HG03457 (cell line): ENCODE measurements around the gene GPR107.

Experiments used
- ATAC-seq: cut with Tn5 transposase; IDR thresholded peaks from one replicate; pipeline ENCODE4 v1.9.1; 2021; ENCODE audit warnings: moderate number of reproducible peaks; ENCODE audit not compliant: unreplicated experiment

Gene GPR107

DNA sequence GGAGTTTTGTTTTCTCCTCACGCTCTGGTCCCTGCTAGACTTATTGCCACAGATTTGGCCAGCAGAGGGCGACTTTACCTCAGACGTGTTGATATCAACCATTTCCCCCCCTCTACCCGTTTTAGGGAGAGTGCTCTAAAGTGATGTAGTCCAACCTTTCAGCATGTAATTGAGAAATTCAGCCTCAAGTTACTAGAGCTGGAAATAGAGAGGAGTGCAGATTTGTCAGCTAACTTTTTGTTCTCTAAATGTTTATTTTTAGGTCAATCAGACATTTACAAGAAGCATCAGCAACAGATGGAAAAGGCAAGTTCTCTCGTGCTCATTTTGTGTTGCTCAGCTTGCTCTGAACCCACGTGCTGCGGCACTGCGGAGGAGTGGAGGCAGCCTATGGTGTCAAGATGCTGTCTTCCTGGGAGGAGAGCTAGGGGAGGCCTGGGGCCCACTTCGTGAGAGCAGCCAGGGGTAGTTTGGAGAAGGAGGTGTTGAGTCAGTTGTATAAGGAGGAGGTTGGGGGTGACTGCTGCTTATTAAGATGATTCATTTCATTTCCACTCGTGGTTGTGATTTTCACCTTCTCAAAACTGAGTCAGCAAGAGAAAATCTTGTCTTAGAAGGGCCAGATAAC lies 53.6 kb downstream of the GPR107 start:
- no peak for ATAC-seq

DNA sequence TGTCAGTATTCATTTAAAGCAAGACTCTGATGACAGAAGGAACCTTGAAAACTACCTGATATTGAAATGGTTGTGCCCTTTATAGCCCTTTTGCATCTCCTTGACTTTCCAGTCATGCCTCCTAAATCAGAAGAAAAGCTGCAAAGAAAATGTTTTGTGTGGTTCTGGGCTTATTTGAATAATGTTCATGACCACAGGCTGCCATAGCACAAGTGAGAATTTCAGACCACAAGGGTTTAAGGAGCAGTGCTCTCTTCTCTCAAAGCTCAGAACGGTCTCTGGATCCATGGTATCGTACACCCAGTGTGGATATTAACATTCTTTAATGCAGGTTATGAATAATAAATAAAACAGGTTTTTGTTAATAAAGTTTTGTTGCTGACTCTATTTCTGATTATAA lies 54.2 kb downstream of the GPR107 start:
- ATAC-seq, result no peak

DNA sequence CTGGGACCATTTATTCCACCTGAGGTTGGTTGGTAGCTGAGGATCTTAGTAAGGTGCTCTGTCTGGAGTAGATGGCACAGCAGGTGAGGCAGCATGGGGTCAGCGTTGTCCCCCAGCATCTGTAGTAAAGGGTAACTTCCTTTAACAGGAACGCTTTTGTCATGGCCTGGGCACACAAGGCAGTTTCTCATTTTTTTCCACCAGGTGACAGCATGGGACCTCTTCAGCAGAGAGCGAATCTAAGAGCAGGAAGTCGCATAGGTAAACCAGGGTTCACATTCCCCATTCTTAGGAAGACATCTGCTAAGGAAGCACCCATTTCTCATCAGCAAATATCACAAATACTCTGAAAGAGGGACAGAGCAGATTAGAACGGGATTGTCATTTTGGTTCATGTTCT lies 56.5 kb downstream of the GPR107 start:
- ATAC-seq, result no peak

DNA sequence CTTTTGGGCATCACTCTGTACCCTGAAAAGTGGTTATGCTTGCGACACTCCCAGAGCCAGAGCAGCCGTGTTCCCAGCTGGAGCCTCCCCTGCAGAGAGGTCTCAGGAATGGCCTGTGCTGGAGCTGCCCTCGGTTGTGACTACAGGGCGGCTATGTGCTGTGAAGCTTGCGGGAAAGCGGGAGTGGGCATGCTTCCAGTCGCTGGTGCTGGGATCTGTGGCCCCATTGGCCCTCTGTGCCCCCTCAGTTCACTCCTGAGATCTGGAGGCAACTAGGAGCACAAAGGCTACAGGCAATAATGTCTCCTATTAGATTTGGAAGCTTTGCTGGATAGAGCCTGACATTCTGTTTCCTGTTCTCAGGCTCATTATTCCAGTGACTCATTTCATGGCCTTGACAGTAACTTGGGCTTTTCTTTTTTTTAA lies 56.9 kb downstream of the GPR107 start:
- no peak for ATAC-seq

DNA sequence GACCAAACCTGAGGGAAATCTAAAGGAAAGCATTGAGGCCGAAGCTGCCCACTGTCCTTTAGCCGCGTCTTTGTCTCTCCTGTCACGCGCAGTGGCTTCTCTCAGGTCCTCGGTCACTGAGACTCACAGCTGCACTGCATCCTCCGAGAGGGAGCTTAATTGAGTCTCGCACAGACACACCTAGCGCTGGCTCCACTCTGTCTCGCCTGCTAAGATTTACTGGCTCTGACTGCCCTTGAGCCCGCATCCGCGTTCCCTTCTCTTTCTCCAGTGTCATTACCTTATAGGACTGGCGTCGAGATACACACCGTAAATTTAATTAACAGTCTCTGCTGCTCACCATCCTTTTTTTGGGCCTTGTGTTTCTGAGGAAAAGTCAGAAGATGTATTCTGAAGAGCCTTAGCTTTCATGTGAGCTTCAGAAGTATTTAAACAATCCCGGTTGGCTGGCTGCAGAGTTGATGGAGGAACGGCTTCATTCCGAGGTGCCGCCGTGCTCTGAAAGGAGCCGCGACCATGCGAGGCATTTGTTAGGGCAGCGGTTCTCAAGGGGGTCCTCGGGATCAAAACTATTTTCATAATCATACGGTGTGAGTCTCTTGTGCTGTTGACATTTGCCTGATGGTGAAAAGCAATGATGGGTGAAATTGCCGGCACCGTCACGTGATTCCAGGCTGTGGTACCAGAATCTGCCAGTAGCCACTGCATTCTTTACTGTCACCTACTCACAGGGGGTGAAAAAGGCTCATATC lies 58.3 kb downstream of the GPR107 start:
- no peak for ATAC-seq

DNA sequence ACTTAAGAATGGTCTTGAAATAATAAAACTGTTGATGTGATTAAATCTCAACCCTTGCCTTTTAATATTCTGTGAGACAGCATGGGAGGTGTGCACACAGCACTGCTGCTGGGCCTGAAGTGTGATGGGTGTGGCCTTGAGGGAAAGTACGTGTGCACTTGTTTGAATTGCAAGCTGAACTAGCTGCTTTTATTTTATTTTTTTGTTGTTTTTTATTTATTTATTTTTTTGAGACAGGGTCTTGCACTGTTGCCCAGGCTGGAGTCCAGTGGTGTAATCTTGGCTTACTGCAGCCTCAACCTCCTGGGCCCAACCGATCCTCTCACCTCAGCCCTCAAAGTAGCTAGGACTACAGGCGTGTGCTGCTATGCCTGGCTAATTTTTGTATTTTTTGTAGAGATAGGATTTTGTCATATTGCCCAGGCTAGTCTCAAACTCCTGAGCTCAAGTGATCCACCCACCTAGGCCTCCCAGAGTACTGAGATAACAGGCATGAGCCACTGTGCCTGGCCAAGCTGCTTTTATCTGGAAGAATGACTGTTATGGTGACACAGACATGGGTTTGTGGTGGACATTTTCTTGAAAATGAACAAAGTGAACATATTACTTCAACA lies 58.9 kb downstream of the GPR107 start:
- no peak for ATAC-seq

DNA sequence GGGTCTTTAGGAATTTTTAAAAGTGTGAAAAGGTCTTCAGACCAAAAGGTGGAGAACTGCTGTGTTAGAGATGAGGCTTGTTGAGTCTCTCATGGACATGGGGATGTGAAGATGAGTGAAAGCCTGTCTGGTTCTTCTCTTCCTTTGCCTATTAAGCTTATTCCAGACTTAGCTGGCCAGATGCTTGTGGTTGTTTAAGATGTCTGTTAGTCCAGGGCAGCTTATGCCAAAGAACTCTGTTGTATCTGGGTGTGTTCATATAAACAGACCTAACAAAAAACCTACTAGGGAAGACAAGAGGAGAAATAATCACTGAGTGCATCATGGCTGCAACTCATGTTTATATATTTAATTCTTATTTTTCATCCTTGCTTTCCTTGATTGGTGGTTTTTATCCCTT lies 61.0 kb downstream of the GPR107 start:
- ATAC-seq, result no peak

DNA sequence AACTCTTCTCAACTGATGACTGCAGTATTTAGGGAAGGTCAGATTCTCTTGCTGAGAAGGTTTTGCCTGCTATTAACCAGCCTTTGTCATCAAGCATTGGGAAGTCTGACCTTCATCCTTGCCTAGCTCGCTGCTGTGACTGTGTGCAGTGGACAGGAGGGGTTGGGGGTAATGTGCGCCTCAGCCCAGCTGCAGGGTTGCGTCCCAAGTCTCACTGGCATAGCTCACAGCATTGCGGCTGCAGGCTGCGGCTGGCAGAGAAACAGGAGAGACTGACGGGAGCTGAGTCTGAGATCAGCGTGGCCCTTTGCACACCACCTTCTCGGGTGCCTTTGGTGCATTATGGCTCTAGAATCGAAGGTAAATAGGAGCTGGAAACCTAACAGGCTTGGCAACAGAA lies 62.6 kb downstream of the GPR107 start:
- ATAC-seq, result no peak

DNA sequence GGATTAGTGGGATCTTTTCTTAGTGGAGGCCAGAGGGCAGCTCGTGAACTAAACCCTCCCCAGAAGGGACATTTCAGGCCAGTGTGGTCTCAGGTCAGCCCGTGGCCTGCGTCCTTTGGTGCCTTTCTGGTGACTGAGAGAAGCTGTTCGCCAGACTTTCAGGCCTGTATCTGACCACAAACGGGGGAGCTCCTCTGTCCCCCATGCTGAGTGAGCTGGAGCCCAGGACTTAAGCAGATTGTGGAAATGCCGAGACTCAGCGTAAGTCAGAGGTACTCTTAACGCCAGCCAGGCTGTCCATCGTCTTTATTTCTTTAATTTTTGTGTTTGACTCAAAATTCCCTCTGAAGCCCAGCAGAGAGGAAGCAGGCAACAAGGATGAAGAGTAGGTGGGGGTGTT lies 63.7 kb downstream of the GPR107 start:
- ATAC-seq, result no peak

DNA sequence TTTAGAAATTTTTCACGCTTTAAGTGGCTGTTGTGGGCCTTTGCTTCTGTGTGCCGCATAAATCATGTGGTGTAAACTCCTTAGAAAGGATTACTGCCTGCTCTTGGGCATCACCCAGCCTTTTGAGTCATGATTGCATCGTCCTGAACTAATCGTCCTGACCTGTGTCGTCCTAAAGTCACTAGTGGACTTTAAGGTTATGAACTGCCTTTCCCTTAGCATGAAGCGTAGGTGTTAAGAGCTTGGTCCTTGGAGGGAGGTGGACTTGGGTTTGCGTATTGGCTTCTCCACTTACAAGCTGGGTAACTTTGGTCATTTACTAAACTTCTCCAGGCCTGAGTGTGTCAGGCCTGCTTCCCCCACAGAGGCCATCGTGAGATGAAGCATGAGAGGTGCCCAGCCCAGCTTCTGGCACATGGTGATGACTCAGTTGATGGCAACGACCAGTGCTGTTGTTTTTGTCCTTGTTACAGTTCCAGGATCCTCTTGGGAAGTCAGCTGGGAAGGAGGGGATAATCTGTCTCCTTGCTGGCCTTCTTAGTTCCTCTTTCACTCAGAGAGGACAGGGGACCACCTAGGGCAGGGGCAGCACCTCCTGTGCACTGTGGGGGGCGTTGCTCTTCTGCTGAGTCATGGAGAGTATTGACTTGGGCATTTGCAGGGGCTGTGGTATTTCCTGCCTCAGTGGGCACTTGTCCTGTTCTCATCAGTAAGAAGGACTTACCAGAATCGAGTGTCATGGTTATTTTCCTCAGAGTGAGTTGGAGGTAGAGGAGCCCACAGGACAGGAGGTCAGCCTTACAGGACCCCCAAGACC lies 64.3 kb downstream of the GPR107 start:
- no peak for ATAC-seq

DNA sequence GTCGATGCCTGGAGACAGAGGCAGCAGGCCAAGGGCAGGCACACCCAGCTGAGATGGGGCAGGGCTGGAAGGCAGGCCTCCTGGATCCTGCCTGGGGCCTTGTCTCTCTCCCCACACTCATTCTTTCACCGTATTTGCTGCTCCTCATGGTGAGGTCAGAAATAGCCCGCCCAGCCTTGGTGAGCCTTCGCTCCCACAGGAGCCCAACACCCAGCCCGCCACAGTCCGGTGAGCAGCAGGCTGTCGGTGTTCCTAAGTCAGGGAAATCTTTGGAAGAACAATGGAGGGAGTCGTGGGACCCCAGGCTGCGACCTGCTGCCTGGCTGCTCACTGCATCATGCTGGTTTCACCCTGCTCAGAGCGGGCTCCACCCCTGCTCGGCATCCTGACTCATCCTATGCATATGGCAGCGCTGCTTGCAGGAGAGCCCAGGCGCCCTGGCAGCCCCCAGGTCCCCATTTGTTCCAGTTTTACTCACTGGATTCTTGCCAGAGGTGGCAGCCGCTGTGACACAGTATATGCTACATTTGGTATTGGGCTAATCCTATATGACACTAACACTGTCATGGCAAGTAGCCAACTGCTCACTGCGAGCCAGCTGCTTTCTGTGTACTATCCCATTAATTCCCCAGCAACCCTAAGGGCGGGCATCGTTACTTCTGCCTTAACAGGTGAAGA lies 65.3 kb downstream of the GPR107 start:
- no peak for ATAC-seq

DNA sequence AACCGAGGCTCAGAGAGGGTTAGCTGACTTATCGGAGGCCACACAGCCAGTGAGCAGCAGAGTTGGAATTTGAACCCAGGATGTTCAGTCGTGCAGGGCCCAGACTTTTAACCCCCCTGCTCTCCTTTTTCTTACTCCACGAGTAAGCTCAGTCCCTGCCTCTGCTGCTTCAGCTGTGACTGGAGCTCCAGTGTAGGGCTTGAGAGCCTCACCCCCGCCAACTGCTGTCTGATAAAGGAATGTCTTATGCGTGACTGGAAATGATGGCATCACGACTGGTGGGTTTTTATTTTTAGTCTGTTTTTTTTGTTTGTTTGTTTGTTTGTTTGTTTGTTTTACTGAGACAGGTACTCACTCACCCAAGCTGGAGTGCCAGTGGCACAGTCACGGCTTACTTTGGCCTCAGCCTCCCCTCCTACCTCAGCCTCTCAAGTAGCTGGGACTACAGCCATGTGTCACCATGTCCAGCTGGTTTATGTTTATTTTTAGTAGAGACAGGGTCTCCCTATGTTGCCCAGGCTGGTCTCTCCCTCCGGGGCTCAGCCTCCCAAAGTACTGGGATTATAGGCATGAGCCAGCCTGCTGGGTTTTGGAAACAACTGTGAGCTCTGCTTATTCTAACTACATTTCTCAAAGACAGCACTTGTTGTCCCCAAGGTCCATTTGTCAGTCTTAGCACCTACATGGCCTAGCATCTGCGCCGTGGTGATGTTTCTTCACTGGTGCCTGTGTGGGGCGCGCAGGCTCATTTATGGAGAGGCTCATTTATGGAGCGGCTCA lies 66.0 kb downstream of the GPR107 start:
- no peak for ATAC-seq

DNA sequence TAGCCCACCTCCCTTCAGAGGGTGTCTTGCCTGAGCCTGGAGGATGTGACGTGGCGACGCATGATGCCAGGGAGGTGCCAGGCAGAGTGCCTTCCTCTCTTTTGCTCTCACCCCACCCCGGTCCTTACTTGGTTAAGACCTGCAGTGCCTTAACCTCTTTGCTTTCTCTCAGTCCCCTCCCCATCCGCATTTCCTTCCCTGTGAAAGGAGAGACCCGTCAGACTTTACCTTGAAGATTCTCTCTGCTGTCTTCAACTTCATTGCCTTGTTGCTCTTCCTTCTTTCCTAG lies 66.5 kb downstream of the GPR107 start:
- no peak for ATAC-seq

DNA sequence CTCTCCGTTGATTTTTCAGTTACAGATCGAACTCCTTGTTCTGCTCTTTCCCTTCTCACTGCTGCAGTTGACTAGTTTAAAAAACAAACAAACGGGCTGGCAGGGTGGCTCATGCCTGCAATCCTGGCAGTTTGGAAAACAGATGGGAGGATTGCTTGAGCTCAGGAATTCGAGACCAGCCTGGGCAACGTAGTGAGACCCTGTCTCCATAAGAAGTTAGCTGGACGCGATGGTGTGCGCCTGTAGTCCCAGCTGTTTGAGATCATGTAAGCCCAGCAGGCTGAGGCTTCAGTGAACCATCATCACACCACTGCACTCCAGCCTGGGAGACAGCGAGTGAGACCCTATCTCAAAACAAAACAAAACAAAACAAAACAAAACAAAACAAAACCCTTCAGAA lies 67.1 kb downstream of the GPR107 start:
- no peak for ATAC-seq

DNA sequence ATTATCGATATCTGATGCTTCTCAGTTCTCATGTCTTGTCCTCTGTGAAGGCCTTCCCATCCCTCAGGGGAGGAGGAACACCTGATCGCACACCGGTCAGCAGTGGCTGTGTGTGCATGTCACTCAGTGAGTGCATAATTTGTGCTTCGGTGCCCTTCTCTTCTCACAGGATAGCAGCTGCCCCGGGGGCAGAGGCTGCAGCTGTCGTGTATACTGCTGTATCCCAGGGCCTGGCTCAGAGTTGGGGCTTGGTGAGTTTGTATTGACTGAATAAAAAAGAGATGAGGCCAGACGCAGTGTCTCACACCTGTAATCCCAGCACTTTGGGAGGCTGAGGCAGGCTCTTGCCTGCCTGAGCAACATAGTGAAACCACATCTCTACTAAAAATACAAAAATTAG lies 68.8 kb downstream of the GPR107 start:
- no peak for ATAC-seq

DNA sequence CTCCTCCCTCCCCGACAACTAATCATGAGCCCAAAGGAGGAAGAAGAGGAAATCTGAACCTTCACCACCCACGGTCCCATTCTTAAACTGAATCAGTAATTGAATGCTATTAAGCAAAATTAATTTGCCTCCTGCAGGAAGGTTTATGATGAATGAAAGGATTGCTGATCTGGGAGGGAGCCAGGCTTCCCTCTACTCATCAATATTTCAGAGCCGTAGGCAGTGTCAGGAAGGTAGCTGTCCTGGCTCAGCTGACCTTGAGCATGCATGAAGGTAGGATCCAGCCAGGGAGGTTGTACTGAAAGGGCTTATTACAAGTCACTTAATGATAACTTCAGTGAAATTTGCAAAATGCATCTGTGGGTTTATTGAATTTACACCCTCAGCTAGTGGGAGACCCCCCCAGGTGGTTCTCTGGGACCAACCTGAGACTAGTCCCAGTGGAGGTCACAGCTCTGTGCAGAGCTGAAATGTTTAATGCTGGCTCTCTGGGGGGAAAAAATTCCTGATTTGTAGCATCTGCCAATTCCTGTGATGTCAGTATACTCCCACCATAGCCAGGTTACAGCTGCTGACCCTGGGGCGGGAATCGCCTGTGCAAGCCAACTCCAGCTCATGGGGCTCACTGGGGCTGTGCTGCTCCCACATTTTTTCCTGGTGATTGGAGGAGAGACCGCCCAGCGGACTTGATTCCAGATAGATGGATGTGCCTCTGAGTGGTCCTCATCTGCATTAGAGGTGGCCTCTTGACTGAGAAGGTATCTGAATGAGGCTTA lies 70.6 kb downstream of the GPR107 start:
- ATAC-seq, result no peak

DNA sequence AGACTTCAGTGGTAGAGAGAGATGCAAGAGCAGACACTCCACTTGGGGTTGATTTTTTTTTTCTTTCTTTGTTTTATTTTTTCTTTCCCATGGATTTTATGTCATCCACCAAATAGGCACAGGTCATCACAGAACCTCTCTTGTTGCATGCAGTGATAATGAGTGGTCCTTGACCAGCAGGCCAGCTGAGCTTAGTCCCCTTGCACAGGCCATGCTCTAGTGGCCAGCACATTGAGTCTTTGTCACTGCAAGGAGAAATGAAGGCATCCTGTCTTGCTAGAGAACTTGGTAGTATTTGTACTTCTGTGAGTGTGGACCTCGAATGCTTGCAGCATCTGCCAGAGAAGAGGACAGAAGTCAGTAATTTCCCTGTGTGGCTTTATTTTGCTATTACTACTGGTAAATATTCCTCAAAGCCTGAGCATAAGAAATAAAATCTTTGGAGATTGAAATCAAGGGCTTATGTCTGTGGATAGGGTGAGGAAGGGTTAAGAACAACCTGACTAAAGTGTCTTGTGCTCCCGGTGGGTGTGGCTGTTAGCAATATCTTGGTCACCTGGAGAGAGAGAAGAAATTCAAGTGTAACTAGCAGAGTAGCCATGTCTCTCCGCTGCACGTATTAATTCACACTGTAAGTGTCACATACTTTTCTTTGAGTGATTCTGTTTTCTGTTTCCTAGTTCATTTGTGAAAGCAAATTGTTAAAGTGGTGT lies 73.2 kb downstream of the GPR107 start:
- ATAC-seq, result no peak

DNA sequence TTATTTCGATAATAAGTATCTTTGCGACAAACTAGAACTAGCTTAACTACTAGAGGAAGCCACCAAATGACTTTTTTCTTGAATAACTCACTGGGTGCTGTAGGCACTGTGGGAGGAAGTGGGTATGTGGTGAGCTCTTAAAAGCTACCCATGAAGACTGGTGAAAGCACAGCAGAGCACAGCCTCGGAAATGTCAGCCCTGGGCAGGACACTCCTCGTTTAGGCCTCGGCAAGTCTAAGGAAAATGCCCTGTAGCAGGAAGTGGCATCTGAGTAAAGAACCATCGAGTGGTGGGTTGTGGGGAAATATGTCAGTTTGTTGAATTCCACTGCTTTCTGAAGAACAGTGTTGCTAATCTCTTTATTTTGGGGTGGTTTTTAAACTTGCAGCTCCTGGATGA lies 74.5 kb downstream of the GPR107 start:
- peak; percentile 59 for ATAC-seq
